GM23248 (cell line): Measurements from ENCODE around the gene TLNRD1.

ENCODE experiments used
- EZH2 ChIP-seq: fragments of 200-600 bp; sonication (generic); IDR thresholded peaks from 2 replicates; pipeline ENCODE4 v1.6.1; 2018; ENCODE audit warnings: antibody characterized with exemption, mild to moderate bottlenecking; ENCODE audit not compliant: insufficient read depth, poor library complexity, severe bottlenecking
- EZH2phosphoT487 ChIP-seq: fragments of 200-600 bp; sonication (generic); IDR thresholded peaks from 2 replicates; pipeline ENCODE4 v1.6.1; 2018; ENCODE audit warnings: antibody characterized with exemption, moderate library complexity, mild to moderate bottlenecking, low read depth; ENCODE audit not compliant: insufficient read depth

- no peak for TF ChIP-seq EZH2
- TF ChIP-seq EZH2phosphoT487 = no peak
These were observed 31.4 kb upstream of the TLNRD1 start for GRCh38 chr15:80969316-80969715.
